ENCODE results near the gene ASB12. TPM values are rescaled to one million over a fixed set of nuclear protein-coding genes. Genes with fewer than 3 reads are reported as not detected.
A peak's percentile ranks its signal among the peaks of the same experiment; 100 is the strongest.

Gene ASB12
- total and polyA plus RNA-seq, 7 donors = 5.7 to 49.4 (median 26.9) TPM

DNA sequence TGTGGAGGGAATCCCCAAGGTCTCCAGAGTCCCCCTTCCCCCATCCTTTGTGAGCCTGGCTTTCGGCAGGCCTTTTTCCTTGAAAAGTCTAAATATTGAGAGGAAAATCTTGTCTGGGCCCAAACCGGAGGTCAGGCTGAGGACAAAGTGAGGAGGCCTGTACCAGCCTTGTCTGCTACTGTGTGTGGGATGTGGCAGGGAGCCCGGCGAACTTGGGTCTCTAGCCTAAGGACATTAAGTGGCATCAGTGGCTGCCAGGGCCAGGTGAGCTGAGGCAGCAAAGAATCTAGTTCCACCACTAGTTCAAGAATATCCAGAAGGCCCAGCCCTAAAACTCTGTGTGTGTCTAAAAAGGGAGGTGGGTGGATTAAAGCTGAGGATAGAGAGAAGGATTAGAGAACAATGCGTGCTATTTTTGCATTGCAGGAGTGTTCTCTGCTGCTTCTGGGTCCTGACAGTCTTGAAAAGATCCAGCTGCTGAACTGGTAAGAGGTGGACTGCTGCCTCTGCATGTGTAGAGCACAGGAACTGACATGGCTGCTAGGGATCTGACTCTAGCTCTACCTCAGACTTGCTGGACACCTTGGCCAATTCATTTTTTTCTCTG lies 23.7 kb downstream of the ASB12 start:
- intact Hi-C loops (cut with DNase I) = no loop called here
- H3K36me3 ChIP-seq (ENCODE audit: insufficient read depth in 1 of 2, low read depth in 1 of 2) = no peaks in the 10 kb centered on the region
- H3K4me1 ChIP-seq = peaks cover 14% of the 10 kb centered on the region
- DNase-seq (peak in 1 of 2 donors; percentile 19), ATAC-seq (no peak)
- WGBS, 3 donors = 9 to 52% (median 11%) methylated on average over 5 of the region's 5 CpGs
- H3K27me3 ChIP-seq (ENCODE audit: insufficient read depth in 3 of 3, low read length in 2 of 3) = no peaks in the 10 kb centered on the region
- peak overlapping the region; percentile 77 for H3K4me3 ChIP-seq
- no peaks in the 10 kb centered on the region for H3K9me3 ChIP-seq
- TF ChIP-seq, protein P1, sequence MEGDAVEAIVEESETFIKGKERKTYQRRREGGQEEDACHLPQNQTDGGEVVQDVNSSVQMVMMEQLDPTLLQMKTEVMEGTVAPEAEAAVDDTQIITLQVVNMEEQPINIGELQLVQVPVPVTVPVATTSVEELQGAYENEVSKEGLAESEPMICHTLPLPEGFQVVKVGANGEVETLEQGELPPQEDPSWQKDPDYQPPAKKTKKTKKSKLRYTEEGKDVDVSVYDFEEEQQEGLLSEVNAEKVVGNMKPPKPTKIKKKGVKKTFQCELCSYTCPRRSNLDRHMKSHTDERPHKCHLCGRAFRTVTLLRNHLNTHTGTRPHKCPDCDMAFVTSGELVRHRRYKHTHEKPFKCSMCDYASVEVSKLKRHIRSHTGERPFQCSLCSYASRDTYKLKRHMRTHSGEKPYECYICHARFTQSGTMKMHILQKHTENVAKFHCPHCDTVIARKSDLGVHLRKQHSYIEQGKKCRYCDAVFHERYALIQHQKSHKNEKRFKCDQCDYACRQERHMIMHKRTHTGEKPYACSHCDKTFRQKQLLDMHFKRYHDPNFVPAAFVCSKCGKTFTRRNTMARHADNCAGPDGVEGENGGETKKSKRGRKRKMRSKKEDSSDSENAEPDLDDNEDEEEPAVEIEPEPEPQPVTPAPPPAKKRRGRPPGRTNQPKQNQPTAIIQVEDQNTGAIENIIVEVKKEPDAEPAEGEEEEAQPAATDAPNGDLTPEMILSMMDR (IDR thresholded peaks at IDR 0.05) = no peak
- peak overlapping the region; percentile 88 for H3K27ac ChIP-seq

DNA sequence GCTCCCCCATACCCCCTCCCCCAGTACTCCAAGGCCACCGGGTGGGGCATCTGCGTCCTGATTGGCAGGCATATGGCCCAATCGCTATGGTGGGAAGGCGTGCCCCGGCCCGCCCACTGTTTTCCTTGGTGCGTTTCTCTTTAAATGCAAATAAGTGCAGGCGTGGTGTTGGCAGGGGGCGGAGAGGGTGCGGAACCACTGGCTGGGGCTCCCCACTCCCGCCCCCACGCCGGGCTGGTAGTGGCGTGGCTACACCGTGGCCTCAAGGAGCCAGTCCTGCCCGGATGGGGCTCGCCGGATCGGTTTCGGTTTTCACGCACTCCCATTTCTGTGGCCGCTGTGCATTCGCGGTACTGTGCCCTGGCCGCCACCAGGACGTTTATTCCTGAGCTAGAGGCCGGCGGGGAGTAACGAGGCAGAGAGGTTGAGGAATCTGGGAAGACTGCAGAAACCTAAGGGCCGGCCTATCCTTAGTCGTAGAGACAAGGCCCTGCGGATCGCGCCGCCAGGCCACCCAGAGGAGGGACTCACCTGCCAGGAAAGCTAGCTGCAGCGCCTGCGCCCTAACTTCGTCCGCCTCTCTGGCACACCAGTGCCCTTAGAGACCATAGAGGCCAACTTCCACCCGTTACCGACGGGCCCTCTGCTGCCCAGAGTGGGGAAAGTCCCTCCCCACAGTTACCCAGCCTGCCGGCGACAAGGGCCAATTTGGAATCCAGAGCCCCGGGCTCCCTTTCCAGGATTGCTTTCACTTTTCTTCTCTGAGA lies 24.5 kb downstream of the ASB12 start:
- H3K36me3 ChIP-seq (ENCODE audit: insufficient read depth in 1 of 2, low read depth in 1 of 2) = no peaks in the 10 kb centered on the region
- WGBS, 3 donors = 0 to 34% (median 0%) methylated on average over 25 to 45 of the region's 45 CpGs
- DNase-seq (peak; percentile 92 to 95), ATAC-seq (peak; percentile 88 to 93 (median 89))
- intact Hi-C loops (cut with DNase I) = no loop called here
- H3K27ac ChIP-seq = peak overlapping the region; percentile 88
- no peaks in the 10 kb centered on the region for H3K27me3 ChIP-seq (ENCODE audit: insufficient read depth in 3 of 3, low read length in 2 of 3)
- TF ChIP-seq, protein P1 (IDR thresholded peaks at IDR 0.05) = peak; percentile 20
- peak overlapping the region; percentile 77 for H3K4me3 ChIP-seq
- H3K9me3 ChIP-seq = no peaks in the 10 kb centered on the region
- H3K4me1 ChIP-seq = peaks cover 14% of the 10 kb centered on the region

DNA sequence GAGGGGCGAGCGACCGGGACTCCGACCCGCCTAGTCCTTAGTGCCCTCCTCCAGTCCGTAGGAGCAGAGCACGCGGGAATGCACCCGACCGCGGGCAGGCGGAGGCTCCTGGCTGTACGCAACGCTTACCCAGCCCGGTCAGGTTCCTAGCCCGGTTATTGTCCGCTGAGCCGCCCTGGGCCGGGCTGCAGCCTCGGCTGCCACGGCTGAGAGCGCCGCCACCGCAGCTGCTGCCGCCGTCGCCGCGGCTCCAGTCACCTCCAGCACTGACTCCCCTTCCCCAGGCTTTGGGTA lies 25.0 kb downstream of the ASB12 start, which contains the start of gene AMER1:
Gene AMER1 (minus strand): TSS at position 268 of the 294 bp plus-strand sequence. CDS start 12,422 bp downstream, outside the sequence.
- no peaks in the 10 kb centered on the region for H3K27me3 ChIP-seq (ENCODE audit: insufficient read depth in 3 of 3, low read length in 2 of 3)
- no peaks in the 10 kb centered on the region for H3K36me3 ChIP-seq (ENCODE audit: insufficient read depth in 1 of 2, low read depth in 1 of 2)
- peak within 1 kb of the TSS; percentile 88 for H3K27ac ChIP-seq
- TF ChIP-seq, protein P1 (IDR thresholded peaks at IDR 0.05) = no peak
- peak within 1 kb of the TSS; percentile 77 for H3K4me3 ChIP-seq
- WGBS, 3 donors = 0 to 48% (median 1%) methylated on average over 21 to 29 of the region's 29 CpGs
- ATAC-seq (peak; percentile 62 to 75 (median 72)), DNase-seq (no peak)
- no peaks in the 10 kb centered on the region for H3K9me3 ChIP-seq
- intact Hi-C loops (cut with DNase I) = no loop called here
- peaks cover 14% of the 10 kb centered on the region for H3K4me1 ChIP-seq

DNA sequence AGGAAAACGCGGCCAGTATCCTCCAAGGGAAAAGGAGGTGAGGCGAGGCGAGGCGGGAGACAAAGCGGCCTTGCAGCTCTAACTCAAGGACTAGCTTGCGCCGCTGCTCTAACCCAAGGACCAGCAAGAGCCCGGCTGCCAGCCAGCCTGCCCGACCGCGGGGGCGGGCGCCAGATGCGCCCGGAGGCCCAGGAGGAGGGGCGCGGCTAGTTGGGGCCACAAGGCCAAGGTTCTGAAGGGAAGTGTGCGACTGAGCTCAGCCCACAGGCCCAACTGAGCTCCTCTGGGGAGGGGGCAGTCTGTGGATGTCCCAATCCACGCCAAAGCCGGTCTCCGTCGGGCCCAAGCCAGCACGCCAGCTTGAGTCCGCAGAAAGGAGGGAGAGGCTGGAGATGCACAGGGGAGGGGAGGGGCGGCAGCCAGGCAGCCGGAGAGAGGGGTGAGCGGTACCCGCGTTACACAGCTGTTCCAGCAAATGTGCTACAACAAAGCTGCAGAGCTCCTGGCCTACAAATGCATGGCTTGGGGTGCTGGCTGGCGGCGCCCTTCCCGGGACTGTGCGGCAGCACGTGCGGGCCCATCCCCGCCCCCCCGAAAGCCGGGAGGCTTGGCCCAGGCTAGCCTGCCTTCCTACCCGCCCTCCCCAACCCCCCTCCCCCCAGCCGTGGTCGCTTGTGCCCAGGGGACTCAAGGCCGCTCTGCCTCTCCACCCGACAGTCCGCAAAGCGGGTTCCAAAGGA lies 25.5 kb downstream of the ASB12 start:
- intact Hi-C loops (cut with DNase I) = no loop called here
- peak overlapping the region; percentile 77 for H3K4me3 ChIP-seq
- WGBS, 3 donors = 2 to 32% (median 2%) methylated on average over 26 to 46 of the region's 46 CpGs
- H3K27ac ChIP-seq = peak overlapping the region; percentile 88
- DNase-seq = peak; percentile 46 to 63
- H3K9me3 ChIP-seq = no peaks in the 10 kb centered on the region
- H3K27me3 ChIP-seq (ENCODE audit: insufficient read depth in 3 of 3, low read length in 2 of 3) = no peaks in the 10 kb centered on the region
- H3K4me1 ChIP-seq = peaks cover 14% of the 10 kb centered on the region
- ATAC-seq = peak; percentile 19 to 50 (median 24)
- no peaks in the 10 kb centered on the region for H3K36me3 ChIP-seq (ENCODE audit: insufficient read depth in 1 of 2, low read depth in 1 of 2)
- TF ChIP-seq, protein P1 (IDR thresholded peaks at IDR 0.05) = no peak

Measured in psoas muscle (tissue), 8 donors.